ENCODE data around the gene PRKCH. TPM values are rescaled to one million over a fixed set of nuclear protein-coding genes. Genes with fewer than 3 reads are reported as not detected.

Gene PRKCH
- total RNA-seq, 2 donors from 2014 or later: 24.6 to 73.6 TPM

- TF ChIP-seq, protein P1, sequence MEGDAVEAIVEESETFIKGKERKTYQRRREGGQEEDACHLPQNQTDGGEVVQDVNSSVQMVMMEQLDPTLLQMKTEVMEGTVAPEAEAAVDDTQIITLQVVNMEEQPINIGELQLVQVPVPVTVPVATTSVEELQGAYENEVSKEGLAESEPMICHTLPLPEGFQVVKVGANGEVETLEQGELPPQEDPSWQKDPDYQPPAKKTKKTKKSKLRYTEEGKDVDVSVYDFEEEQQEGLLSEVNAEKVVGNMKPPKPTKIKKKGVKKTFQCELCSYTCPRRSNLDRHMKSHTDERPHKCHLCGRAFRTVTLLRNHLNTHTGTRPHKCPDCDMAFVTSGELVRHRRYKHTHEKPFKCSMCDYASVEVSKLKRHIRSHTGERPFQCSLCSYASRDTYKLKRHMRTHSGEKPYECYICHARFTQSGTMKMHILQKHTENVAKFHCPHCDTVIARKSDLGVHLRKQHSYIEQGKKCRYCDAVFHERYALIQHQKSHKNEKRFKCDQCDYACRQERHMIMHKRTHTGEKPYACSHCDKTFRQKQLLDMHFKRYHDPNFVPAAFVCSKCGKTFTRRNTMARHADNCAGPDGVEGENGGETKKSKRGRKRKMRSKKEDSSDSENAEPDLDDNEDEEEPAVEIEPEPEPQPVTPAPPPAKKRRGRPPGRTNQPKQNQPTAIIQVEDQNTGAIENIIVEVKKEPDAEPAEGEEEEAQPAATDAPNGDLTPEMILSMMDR (IDR thresholded peaks at IDR 0.05): no peak
- DNase-seq (ENCODE audit: low spot score): no peak
- Histone ChIP-seq H3K9me3 (no peaks in the 10 kb centered on the region), H3K4me3 (no peak overlapping the region), H3K27ac (no peak overlapping the region), H3K4me1 (ENCODE audit: control insufficient read depth in 1 of 2, low read depth in 2 of 2) (peaks cover 0 to 2% of the 10 kb centered on the region in 2 donors), H3K27me3 (replicated peaks; ENCODE audit: insufficient read depth) (no peaks in the 10 kb centered on the region), H3K36me3 (no peaks in the 10 kb centered on the region)
- ATAC-seq (ENCODE audit: insufficient number of reproducible peaks, low FRiP score, low read depth): no peak
These were observed 165.6 kb downstream of the PRKCH start for GRCh38 chr14:61486930-61487495.

GRCh38 chr14:61488417-61489401, 167.3 kb downstream of the PRKCH start:
- Histone ChIP-seq H3K4me3 (no peak overlapping the region), H3K27ac (peak overlapping the region in 1 of 2 donors; percentile 27), H3K36me3 (no peaks in the 10 kb centered on the region), H3K27me3 (replicated peaks; ENCODE audit: insufficient read depth) (no peaks in the 10 kb centered on the region), H3K9me3 (no peaks in the 10 kb centered on the region), H3K4me1 (ENCODE audit: control insufficient read depth in 1 of 2, low read depth in 2 of 2) (peaks cover 7 to 13% of the 10 kb centered on the region in 2 donors)
- TF ChIP-seq, protein P1 (IDR thresholded peaks at IDR 0.05): no peak
- DNase-seq (ENCODE audit: low spot score) (no peak), ATAC-seq (ENCODE audit: insufficient number of reproducible peaks, low FRiP score, low read depth) (no peak)

DNA sequence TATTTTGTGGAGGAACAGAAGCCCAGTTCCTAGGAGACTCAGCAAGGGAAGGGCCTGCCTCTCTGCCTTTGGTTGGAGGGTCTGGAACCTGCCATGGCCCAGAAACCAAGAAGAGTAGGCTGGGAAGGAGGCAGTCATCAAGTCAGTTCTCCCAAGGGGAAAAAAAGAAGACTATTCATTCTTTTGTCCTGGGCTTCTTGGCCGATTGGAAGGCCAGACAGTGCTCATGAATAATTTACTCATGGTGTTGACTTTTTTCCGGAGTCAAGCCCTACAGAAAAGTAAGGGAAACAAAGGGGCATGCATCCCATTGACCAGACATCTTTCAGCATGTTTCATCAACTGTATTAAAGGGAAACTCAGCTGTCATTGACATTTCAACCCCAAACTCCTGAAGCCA, 168.1 kb downstream of the PRKCH start:
- Histone ChIP-seq H3K36me3 (no peaks in the 10 kb centered on the region), H3K4me3 (no peak overlapping the region), H3K4me1 (ENCODE audit: control insufficient read depth in 1 of 2, low read depth in 2 of 2) (peaks cover 7 to 14% of the 10 kb centered on the region in 2 donors), H3K27me3 (replicated peaks; ENCODE audit: insufficient read depth) (no peaks in the 10 kb centered on the region), H3K9me3 (no peaks in the 10 kb centered on the region), H3K27ac (peak overlapping the region in 1 of 2 donors; percentile 27)
- DNase-seq (ENCODE audit: low spot score): no peak
- TF ChIP-seq, protein P1 (IDR thresholded peaks at IDR 0.05): no peak
- ATAC-seq (ENCODE audit: insufficient number of reproducible peaks, low FRiP score, low read depth): no peak

- ATAC-seq (ENCODE audit: insufficient number of reproducible peaks, low FRiP score, low read depth) (no peak), DNase-seq (ENCODE audit: low spot score) (no peak)
- TF ChIP-seq, protein P1 (IDR thresholded peaks at IDR 0.05): no peak
- Histone ChIP-seq H3K4me1 (ENCODE audit: control insufficient read depth in 1 of 2, low read depth in 2 of 2) (peaks cover 7 to 14% of the 10 kb centered on the region in 2 donors), H3K27me3 (replicated peaks; ENCODE audit: insufficient read depth) (no peaks in the 10 kb centered on the region), H3K9me3 (no peaks in the 10 kb centered on the region), H3K36me3 (no peaks in the 10 kb centered on the region), H3K27ac (no peak overlapping the region), H3K4me3 (no peak overlapping the region)
These were observed 168.6 kb downstream of the PRKCH start for GRCh38 chr14:61489932-61490331.

DNA sequence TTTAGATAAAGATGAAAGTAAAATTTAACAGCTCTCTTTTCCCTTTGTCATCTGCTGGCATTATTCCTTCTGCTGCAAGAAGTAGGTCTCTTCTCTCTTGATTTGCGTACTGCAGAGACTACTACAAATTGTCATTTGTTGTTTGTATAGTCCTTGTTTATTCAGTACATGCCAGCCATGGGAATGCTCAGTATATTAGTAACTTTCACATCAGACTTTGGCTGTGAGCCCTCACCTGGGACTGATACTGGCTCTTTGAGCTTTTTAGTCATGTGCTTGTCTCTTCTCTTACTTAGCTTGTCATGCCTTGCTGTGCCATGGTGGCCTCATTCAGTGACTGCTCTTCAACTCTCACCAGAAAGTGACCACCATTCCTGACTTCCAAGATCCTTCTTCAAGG, 169.8 kb downstream of the PRKCH start:
- H3K27ac ChIP-seq: no peak overlapping the region
- no peak for ATAC-seq (ENCODE audit: insufficient number of reproducible peaks, low FRiP score, low read depth)
- no peak for DNase-seq (ENCODE audit: low spot score)
- no peaks in the 10 kb centered on the region for H3K36me3 ChIP-seq
- TF ChIP-seq, protein P1 (IDR thresholded peaks at IDR 0.05): no peak
- peaks cover 7 to 14% of the 10 kb centered on the region in 2 donors for H3K4me1 ChIP-seq (ENCODE audit: control insufficient read depth in 1 of 2, low read depth in 2 of 2)
- no peaks in the 10 kb centered on the region for H3K9me3 ChIP-seq
- no peak overlapping the region for H3K4me3 ChIP-seq
- H3K27me3 ChIP-seq (replicated peaks; ENCODE audit: insufficient read depth): no peaks in the 10 kb centered on the region

Measured in thoracic aorta (tissue), 2 donors.